Neural cell (in vitro differentiated cells): ENCODE data around the gene ZMYND19. TPM values are rescaled to one million over a fixed set of nuclear protein-coding genes. Genes with fewer than 3 reads are reported as not detected.

ENCODE experiments used
- H2AFZ ChIP-seq: fragments of 200-600, 300-800 bp; sonication (generic), shearing (Covaris generic); 2 replicates; pipeline ENCODE4 v1.6.0; 2014; ENCODE audit warnings: low read depth, mild to moderate bottlenecking, antibody characterized with exemption, low read length, moderate library complexity
- H3F3A ChIP-seq: fragments of 200-600 bp; shearing (Covaris generic); 2 replicates; pipeline ENCODE4 v1.6.1; 2016; ENCODE audit warnings: mild to moderate bottlenecking, moderate library complexity, mixed read lengths, antibody characterized with exemption, low read length; ENCODE audit not compliant: insufficient read depth, poor library complexity, severe bottlenecking
- H3K27ac ChIP-seq: fragments of 200-600, 300-800 bp; sonication (generic), shearing (Covaris generic); 2 replicates; pipeline ENCODE4 v1.5.1; 2014; ENCODE audit warnings: mild to moderate bottlenecking, low read length, moderate library complexity
- H3K27me3 ChIP-seq: fragments of 300-800, 200-600 bp; sonication (generic), shearing (Covaris generic); 2 replicates; pipeline ENCODE4 v1.6.0; 2014; ENCODE audit warnings: mild to moderate bottlenecking, low read depth, low read length, moderate library complexity; ENCODE audit not compliant: insufficient read depth
- H3K36me3 ChIP-seq: fragments of 300-800, 200-600 bp; sonication (generic), shearing (Covaris generic); 2 replicates; pipeline ENCODE4 v1.5.1; 2014; ENCODE audit warnings: mild to moderate bottlenecking, antibody characterized with exemption, low read length, moderate library complexity; ENCODE audit not compliant: insufficient read depth
- H3K4me2 ChIP-seq: fragments of 300-800, 200-600 bp; sonication (generic), shearing (Covaris generic); 2 replicates; pipeline ENCODE4 v1.6.0; 2014; ENCODE audit warnings: mild to moderate bottlenecking, low read length
- H3K4me3 ChIP-seq: fragments of 300-800, 200-600 bp; sonication (generic), shearing (Covaris generic); 2 replicates; pipeline ENCODE4 v1.5.1; 2014; ENCODE audit warnings: mild to moderate bottlenecking, low read length, moderate library complexity
- H3K79me2 ChIP-seq: fragments of 200-600 bp; shearing (Covaris generic); replicated peaks from 2 replicates; pipeline ENCODE4 v1.6.0; 2014; ENCODE audit warnings: mild to moderate bottlenecking, low read length, moderate library complexity; ENCODE audit not compliant: insufficient read depth
- H3K9ac ChIP-seq: fragments of 300-800, 200-600 bp; sonication (generic), shearing (Covaris generic); 2 replicates; pipeline ENCODE4 v1.6.1; 2016; ENCODE audit warnings: mild to moderate bottlenecking, low read length, mixed read lengths
- H3K9me2 ChIP-seq: fragments of 200-600 bp; shearing (Covaris generic); 2 replicates; pipeline ENCODE4 v1.6.1; 2016; ENCODE audit warnings: mild to moderate bottlenecking, low read length, mixed read lengths; ENCODE audit not compliant: insufficient read depth
- H3K9me3 ChIP-seq: fragments of 200-600, 300-800 bp; sonication (generic), shearing (Covaris generic); 2 replicates; pipeline ENCODE4 v1.6.1; 2016; ENCODE audit warnings: mild to moderate bottlenecking, mixed run types, low read length, moderate library complexity, mixed read lengths
- H4K20me1 ChIP-seq: fragments of 200-600 bp; shearing (Covaris generic); 2 replicates; pipeline ENCODE4 v1.6.1; 2016; ENCODE audit warnings: mild to moderate bottlenecking, mixed run types; ENCODE audit not compliant: insufficient read depth
- EP300 ChIP-seq: fragments of 450-650 bp; conservative IDR thresholded peaks from 2 replicates; pipeline ENCODE4 v1.6.1; 2014; ENCODE audit warnings: antibody characterized with exemption, mild to moderate bottlenecking, moderate library complexity; ENCODE audit not compliant: poor library complexity, severe bottlenecking
- EZH2 ChIP-seq: fragments of 200-600, 300-800 bp; shearing (Covaris generic), sonication (generic); IDR thresholded peaks from 2 replicates; pipeline ENCODE4 v1.6.1; 2014; ENCODE audit warnings: antibody characterized with exemption, low read length, borderline replicate concordance, mild to moderate bottlenecking; ENCODE audit not compliant: insufficient read depth, poor library complexity, severe bottlenecking
- MXI1 ChIP-seq: fragments of 450-650 bp; conservative IDR thresholded peaks from 2 replicates; pipeline ENCODE4 v1.6.1; 2014; ENCODE audit warnings: antibody characterized with exemption, mild to moderate bottlenecking; ENCODE audit not compliant: poor library complexity, severe bottlenecking
- POLR2AphosphoS5 ChIP-seq: IDR thresholded peaks from 2 replicates; pipeline ENCODE4 v1.6.1; 2012
- RAD21 ChIP-seq: fragments of 450-650 bp; conservative IDR thresholded peaks from 2 replicates; pipeline ENCODE4 v1.6.1; 2014; ENCODE audit warnings: antibody characterized with exemption, mild to moderate bottlenecking, moderate library complexity
- SMC3 ChIP-seq: fragments of 450-650 bp; conservative IDR thresholded peaks from 2 replicates; pipeline ENCODE4 v1.6.1; 2014; ENCODE audit warnings: antibody characterized with exemption, mild to moderate bottlenecking, moderate library complexity; ENCODE audit not compliant: poor library complexity
- TAF1 ChIP-seq: IDR thresholded peaks from 2 replicates; pipeline ENCODE4 v1.6.1; 2012; ENCODE audit warnings: low read depth
- polyA plus RNA-seq: library from polyadenylated mRNA; depleted of rRNA; stranded (reverse); fragments of >200 nt; gene quantifications from 2 replicates; pipeline ENCODE4 v1.2.3, GENCODE V29; 2014
- TF ChIP-seq, protein P1 (sequence below): fragments of 450-650 bp; IDR thresholded peaks from 2 replicates; pipeline ENCODE4 v1.5.1; 2014; ENCODE audit warnings: antibody characterized with exemption, mild to moderate bottlenecking, moderate library complexity; ENCODE audit not compliant: poor library complexity, severe bottlenecking
- TF ChIP-seq, protein P2 (sequence below): IDR thresholded peaks from 2 replicates; pipeline ENCODE4 v1.6.1; 2012; ENCODE audit warnings: borderline replicate concordance

ZMYND19 gene
- polyA plus RNA-seq, 1 donor from 2014 or later = 54.8 TPM

DNA sequence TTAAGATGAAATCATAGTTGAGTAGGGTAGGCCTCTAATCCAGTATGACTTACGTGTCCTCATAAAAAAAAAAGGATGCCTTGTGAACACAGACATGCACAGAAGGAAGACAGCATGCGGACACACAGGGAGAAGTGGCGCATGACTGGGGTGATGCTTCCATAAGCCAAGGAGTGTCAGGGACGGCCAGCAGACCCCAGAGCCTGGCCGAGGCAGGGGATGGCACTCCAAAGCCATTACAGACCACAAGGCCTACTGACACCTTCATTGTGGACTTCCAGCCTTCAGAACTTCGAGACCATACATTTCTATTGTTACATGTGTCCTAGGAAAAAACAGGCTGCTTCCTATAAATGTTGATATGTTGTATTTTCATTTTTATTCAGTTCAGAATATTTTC lies 48.4 kb upstream of the ZMYND19 start:
- Histone ChIP-seq H3K27ac (no peak overlapping the region), H3K9me3 (no peaks in the 10 kb centered on the region), H3K9ac (no peak overlapping the region), H4K20me1 (no peaks in the 10 kb centered on the region), H3K4me3 (no peak overlapping the region), H3K27me3 (no peaks in the 10 kb centered on the region), H3K9me2 (no peaks in the 10 kb centered on the region), H2AFZ (no peak overlapping the region), H3K36me3 (no peaks in the 10 kb centered on the region), H3K4me2 (no peak overlapping the region), H3K79me2 (peaks cover 82% of the 10 kb centered on the region), H3F3A (no peaks in the 10 kb centered on the region)
- TF ChIP-seq MXI1 (no peak), RAD21 (no peak), EP300 (no peak), SMC3 (no peak), TAF1 (no peak), POLR2AphosphoS5 (no peak), EZH2 (no peak)
- TF ChIP-seq, protein P1, sequence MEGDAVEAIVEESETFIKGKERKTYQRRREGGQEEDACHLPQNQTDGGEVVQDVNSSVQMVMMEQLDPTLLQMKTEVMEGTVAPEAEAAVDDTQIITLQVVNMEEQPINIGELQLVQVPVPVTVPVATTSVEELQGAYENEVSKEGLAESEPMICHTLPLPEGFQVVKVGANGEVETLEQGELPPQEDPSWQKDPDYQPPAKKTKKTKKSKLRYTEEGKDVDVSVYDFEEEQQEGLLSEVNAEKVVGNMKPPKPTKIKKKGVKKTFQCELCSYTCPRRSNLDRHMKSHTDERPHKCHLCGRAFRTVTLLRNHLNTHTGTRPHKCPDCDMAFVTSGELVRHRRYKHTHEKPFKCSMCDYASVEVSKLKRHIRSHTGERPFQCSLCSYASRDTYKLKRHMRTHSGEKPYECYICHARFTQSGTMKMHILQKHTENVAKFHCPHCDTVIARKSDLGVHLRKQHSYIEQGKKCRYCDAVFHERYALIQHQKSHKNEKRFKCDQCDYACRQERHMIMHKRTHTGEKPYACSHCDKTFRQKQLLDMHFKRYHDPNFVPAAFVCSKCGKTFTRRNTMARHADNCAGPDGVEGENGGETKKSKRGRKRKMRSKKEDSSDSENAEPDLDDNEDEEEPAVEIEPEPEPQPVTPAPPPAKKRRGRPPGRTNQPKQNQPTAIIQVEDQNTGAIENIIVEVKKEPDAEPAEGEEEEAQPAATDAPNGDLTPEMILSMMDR = no peak
- TF ChIP-seq, protein P2, sequence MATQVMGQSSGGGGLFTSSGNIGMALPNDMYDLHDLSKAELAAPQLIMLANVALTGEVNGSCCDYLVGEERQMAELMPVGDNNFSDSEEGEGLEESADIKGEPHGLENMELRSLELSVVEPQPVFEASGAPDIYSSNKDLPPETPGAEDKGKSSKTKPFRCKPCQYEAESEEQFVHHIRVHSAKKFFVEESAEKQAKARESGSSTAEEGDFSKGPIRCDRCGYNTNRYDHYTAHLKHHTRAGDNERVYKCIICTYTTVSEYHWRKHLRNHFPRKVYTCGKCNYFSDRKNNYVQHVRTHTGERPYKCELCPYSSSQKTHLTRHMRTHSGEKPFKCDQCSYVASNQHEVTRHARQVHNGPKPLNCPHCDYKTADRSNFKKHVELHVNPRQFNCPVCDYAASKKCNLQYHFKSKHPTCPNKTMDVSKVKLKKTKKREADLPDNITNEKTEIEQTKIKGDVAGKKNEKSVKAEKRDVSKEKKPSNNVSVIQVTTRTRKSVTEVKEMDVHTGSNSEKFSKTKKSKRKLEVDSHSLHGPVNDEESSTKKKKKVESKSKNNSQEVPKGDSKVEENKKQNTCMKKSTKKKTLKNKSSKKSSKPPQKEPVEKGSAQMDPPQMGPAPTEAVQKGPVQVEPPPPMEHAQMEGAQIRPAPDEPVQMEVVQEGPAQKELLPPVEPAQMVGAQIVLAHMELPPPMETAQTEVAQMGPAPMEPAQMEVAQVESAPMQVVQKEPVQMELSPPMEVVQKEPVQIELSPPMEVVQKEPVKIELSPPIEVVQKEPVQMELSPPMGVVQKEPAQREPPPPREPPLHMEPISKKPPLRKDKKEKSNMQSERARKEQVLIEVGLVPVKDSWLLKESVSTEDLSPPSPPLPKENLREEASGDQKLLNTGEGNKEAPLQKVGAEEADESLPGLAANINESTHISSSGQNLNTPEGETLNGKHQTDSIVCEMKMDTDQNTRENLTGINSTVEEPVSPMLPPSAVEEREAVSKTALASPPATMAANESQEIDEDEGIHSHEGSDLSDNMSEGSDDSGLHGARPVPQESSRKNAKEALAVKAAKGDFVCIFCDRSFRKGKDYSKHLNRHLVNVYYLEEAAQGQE = no peak

DNA sequence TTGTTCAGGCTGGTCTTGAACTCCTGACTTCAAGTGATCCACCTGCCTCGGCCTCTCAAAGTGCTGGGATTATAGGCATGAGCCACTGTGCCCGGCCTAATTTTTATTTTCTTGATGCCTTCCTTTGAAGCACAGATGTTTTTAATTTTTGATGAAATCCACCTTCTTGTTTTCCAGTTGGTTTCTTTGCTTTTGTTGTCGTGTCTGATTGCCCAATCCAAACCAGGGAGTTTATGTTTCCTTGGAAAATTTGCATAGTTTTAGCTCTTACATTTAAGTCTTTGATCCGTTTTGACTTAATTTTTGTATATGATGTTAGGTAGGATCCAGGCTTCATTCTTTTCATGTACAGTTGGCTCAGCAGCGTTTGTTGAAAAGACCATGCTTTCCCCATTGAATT lies 43.7 kb upstream of the ZMYND19 start:
- no peaks in the 10 kb centered on the region for H3K36me3 ChIP-seq
- H3K27me3 ChIP-seq = no peaks in the 10 kb centered on the region
- TF ChIP-seq POLR2AphosphoS5 (no peak), EZH2 (no peak), RAD21 (no peak), EP300 (no peak), MXI1 (no peak), TAF1 (no peak), SMC3 (no peak)
- TF ChIP-seq, protein P1 = no peak
- TF ChIP-seq, protein P2 = no peak
- H3K4me2 ChIP-seq = no peak overlapping the region
- H3K79me2 ChIP-seq = peaks cover 66% of the 10 kb centered on the region
- no peak overlapping the region for H3K27ac ChIP-seq
- H3K4me3 ChIP-seq = no peak overlapping the region
- no peaks in the 10 kb centered on the region for H3K9me2 ChIP-seq
- H4K20me1 ChIP-seq = no peaks in the 10 kb centered on the region
- H3K9ac ChIP-seq = no peak overlapping the region
- no peaks in the 10 kb centered on the region for H3K9me3 ChIP-seq
- no peak overlapping the region for H2AFZ ChIP-seq
- no peaks in the 10 kb centered on the region for H3F3A ChIP-seq
